Measurements from ENCODE around the gene G0S2.

Gene G0S2

GRCh38 chr1:209648931-209649776 is 26.1 kb upstream of the G0S2 start:
- DNase-seq (ENCODE audit: low spot score): peak; percentile 61

GRCh38 chr1:209650454-209650853 is 24.8 kb upstream of the G0S2 start:
- peak; percentile 33 for DNase-seq (ENCODE audit: low spot score)

GRCh38 chr1:209651138-209651587 is 24.0 kb upstream of the G0S2 start:
- DNase-seq (ENCODE audit: low spot score): peak; percentile 90

DNA sequence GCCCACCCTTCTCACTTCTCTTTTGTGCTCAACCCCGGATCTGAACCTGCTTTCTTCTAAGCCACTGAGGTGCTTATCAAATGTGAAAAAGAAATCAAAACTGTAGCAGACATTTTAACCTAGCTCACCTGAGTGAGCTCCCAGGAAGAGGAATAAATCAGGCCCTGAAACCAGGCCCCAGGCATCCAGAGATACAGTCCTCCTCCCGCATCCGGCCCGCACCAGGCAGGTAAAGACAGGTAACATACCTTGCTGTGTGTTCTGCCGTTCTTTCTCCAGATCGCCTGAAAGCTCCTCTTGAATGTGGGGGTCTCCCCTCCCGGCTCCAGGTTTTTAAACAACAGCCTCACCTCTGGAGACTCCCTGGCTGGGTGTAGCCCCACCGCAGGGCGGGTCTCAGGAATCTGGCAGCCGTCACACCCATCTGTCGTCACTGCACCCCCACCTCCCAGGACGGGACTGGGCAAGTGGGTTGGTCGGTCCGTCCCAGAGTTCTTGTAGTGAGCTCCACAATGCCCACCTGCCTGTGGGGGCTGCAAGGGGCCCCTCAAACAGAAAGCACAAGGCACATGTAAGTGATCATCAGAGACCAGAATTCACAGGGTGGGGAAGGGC is 23.0 kb upstream of the G0S2 start, which contains the start of gene LAMB3:
Gene LAMB3, minus strand, starts transcription at position 305 of the 615 bp plus-strand sequence. CDS start 1,481 bp downstream, outside the sequence.
- DNase-seq (ENCODE audit: low spot score): no peak

DNA sequence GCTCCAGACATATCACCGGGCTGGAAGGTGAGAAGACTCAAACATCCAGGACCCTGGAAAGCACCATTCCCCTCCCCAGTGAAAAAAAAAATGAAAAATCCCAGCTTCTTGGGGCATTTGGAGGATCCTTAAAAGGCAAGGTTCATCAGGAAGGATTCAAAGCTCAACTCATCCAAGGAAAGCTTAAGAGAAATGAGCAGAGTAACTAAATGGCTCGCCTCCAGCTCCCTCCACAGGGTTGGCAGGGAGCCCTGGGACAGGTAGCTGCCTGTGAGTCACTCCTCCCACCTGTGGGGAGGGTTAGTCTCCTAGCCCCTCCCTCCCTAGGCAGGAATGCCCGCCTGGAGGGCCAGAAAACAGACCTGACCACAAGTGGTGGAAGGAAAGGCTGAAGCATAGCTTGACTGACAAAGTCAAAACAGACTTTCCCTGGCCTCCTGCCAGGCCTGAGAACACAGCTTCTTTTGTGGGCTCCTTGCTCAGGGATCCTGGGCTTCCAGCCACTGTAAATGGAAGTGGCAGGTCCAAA is 22.3 kb upstream of the G0S2 start:
- no peak for DNase-seq (ENCODE audit: low spot score)

GRCh38 chr1:209653915-209654351 is 21.3 kb upstream of the G0S2 start:
- DNase-seq (ENCODE audit: low spot score): no peak

DNA sequence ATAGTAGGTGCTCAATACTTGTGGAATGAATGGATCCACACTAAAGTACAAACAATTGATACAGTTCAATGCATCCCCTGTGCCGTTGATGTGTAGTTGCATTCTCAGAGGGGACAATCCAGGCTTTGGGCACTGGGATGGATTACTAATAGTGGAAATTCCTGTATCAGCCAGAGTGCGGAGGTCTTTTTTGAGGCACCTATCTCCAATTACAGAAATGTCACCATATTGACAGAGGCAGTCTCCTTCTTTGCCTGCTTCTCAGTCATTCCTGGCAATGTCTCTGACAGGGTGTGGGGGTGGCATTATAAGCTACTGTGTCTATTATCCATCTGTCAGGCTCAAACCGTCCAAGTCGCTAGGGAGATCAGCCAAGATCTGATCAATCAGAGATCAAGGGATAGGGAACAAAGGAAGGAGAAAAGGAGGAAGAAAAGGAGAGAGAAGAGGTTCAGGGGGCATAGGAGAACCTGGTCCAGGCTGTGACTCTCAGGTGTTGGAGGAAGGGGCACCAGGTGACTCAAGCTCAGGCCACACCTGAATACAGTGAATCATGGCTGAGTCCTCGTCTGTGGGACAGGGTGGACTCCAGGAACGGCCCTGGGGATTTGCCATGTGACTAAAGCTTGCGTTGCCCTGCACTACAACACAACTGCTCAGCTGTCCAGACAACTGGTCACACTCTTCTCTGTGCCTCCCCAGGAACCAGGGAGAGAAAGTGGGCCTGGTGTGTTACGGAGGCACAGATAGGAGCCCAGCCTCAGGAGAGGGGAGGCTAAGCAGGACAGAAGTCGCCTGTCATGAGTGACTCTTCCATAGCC is 19.6 kb upstream of the G0S2 start:
- DNase-seq (ENCODE audit: low spot score): no peak

DNA sequence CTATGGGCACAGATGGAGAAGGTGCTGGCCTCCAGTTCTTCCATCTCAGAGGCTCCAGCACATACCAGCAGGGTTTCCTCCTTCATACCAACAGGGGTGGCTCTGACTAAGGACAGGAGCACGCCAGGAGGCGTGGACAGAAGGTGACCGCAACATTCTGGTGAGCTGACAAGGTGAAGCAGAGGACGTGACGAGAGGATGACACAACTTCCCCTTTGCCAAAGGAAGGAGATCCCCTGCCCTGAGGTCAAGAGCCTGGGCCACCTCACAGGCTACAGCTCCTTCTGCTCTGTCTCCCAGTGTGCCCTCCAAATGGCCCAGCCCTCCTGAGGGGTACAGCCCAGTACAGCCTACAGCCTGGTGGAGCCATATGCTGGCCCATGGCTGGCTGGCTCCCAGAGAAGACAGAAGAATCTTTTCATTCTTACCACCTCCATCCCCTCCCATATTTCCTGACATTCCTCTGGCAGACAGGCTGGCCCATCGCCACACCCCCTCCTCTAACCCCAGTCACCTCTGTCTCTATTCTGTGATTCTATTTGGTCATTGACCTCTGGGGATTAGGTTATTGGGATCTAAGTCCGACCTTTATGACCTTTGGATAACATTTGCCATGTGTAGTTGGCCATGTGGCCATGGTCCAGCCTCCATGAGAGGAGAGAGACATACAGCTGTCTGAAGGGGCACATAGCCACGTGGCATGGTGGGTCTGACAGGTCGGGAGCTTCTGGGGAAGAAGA is 17.9 kb upstream of the G0S2 start:
- no peak for DNase-seq (ENCODE audit: low spot score)

DNA sequence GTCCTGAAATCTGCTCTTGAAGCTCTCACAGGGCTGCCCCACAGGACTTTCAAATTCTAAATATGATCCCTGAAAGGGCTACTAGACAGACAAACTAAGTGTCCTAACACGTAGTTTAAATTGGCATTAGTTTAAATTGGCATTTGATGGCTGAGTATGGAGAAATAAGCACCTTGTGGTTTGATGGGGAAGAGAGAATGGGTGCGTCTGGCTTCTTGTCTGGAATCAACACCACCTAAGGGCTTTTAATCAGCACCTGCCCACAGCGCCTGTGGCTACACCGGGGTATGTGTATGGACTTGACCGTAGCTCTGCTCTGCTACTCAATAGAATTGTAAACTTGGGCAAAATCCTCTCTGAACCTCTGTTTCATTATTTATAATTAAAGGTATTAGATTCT is 17.3 kb upstream of the G0S2 start:
- DNase-seq (ENCODE audit: low spot score): no peak

DNA sequence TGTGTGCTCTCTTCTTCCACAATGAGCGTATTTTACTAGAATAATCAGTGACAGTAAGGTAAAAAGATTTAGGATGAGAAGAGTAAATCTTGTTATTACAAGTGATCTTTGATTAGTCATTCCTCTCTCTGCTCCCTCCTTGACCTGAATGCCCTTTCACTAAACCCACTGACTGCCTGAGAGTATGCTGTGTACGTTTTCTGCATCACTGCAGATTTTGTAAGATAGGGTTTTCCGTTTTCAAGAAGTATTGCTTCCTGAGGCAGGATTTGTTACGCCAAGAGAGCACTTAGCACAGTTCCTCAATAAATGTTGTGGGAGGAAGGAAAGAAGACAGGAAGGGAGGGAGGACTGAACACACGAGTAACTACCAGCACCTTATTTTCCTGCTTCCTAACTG is 15.3 kb upstream of the G0S2 start:
- DNase-seq (ENCODE audit: low spot score): no peak

GRCh38 chr1:209661071-209661470 is 14.1 kb upstream of the G0S2 start:
- DNase-seq (ENCODE audit: low spot score): no peak

GRCh38 chr1:209662879-209663327 is 12.3 kb upstream of the G0S2 start:
- no peak for DNase-seq (ENCODE audit: low spot score)

GRCh38 chr1:209667103-209667502 is 8.1 kb upstream of the G0S2 start:
- DNase-seq (ENCODE audit: low spot score): no peak

DNA sequence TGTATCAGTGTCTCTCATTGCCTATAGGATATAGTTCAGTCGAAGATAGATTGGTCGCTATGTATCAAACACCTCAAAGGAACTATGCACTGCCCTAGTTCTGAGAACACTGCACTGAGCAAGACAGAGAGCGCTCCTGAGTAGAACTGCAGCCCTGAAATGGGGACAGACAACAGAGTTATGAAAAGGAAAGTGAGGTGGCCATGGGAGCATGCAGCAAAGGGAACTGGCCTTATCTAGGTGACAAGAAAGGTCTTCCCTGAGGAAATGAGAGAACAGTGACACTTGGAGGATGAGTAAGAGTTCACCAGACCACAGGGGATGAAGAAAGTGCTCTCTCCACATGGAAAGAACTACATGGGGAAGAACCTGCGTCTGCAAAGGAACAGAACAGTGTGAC is 7.5 kb upstream of the G0S2 start:
- no peak for DNase-seq (ENCODE audit: low spot score)

DNA sequence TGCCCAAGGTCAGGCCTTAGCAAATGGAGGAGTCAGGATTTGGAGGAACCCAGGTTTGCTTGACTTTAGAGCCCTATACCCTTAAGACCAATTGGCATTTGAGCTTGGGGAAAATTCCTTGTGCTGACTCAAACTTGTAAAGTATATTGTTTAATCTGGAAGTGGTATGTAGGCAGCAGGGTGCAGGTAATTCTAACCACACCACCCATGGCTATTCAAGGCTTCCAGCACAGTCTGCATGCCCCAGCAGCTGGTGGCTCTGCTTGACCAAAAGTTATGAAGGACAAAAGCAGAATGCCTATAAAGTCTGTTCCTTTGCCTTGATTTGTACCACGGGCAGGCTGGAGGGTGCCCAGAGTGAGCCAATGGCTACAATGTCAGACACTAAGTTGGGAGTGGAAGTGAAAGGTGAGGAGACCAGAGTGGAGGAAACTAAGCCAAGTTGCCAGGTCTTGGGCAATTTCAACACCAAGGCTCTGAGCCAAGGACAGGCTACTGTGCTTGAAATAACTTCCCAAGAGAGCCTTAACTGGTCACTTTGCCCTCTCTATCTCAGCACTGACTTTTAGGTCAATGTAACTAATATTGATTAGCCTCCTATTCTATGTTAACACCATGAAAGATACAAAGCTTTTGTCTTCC is 4.7 kb upstream of the G0S2 start:
- no peak for DNase-seq (ENCODE audit: low spot score)

DNA sequence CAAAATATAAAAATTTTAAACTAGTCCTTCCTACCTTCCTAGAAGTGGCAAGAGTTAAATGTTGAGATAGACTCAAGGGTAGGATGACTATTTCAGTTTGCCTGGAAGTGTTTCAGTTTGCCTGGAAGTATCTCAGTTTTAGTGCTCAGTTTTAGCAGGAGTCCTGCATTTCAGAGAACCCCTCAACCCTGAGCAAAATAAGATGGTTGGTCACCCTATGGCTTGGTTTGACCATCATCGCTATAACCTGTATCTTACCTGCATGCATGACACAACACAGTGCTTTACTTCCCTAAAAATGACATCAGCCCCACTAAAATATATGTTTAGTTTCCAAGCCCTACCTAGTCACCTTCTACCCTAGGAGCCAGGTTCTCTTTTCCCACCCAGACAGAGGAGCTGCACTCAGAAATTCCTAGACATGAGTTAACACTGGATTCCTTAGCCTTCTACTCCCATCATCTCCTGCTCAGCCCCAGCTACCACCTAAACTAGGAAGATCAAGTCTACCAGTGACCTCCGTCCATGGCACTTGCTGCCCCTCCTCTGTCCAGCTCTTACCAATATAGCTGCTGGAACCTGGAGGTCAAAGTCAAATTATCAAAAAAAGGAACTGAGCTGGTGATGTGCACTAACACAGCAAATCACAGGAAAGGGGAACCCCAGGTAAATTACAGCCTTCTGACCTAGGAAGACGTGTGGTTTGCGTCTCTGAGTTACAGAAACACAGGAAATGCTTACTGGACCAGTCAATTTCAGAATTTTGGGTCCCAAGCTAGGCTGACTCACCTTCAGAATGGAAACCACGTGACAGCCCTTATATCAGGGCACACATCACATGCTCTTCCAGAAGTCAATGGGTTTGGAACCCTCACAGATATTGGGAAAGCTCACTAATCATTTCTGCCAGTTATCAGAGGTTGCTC is 2.2 kb upstream of the G0S2 start:
- no peak for DNase-seq (ENCODE audit: low spot score)

DNA sequence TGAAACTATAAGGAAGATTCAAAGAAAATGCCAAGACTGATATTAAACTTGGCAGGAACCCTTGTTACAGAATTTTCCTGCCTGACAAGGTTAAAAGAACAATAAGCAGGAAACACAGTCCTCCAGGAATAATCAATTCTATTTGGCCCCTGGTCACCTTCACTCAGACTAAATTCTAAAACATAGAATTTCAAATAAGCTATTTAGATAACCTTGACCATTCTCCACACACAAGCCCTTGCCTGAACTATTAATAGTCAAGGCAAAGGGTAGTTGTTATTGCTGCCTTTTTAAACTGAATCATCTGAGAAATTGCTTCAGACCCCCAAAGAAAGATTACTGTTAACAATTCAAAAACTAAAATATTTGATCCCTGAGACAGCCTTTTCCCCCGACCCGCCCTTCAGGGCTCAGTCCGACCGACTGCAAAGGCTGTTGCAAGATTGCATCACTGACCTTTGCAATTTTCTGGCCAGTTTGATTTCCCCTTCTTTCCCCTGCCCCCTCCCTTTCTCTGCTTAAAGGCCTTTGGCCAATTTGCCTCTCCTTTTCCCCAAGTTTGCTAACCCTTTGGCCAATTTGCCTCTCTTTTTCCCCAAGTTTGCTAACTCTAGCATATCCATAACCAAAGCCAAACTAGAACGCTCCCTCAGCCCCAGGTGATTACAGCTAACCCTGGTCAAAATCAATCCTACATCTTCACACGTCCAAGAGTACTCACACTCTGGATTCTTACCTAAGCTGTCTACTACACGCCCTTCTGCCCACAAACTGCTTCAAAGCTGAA is 1.4 kb upstream of the G0S2 start:
- DNase-seq (ENCODE audit: low spot score): no peak

- peak; percentile 49 for DNase-seq (ENCODE audit: low spot score)
Measured at GRCh38 chr1:209675565-209676154, 448 bp downstream of the G0S2 start.
